Vagina (tissue), 2 donors: ENCODE results near the gene RBM18. TPM values are rescaled to one million over a fixed set of nuclear protein-coding genes. Genes with fewer than 3 reads are reported as not detected.

Source experiments
- DNase-seq, 2 donors: peaks; one replicate each; pipeline ENCODE4 v3.0.0-alpha.2; 2017; ENCODE audit errors: extremely low spot score in 2 of 2
- H3K27ac ChIP-seq: fragments of 200-600 bp; sonication (generic); one replicate; pipeline ENCODE4 v1.5.1; 2019
- H3K27me3 ChIP-seq: fragments of 200-600 bp; sonication (generic); one replicate; pipeline ENCODE4 v1.5.1; 2019
- H3K36me3 ChIP-seq, 2 donors: fragments of 200-600 bp; sonication (generic); one replicate each; pipeline ENCODE4 v1.5.1; 2017 to 2019
- H3K4me1 ChIP-seq: fragments of 200-600 bp; sonication (generic); one replicate; pipeline ENCODE4 v1.5.1; 2019
- H3K4me3 ChIP-seq, 2 donors: fragments of 200-600 bp; sonication (generic); 1 replicate in 1 of 2; 2 replicates in 1 of 2; pipeline ENCODE4 v1.5.1; 2016 to 2019
- H3K9me3 ChIP-seq: fragments of 200-600 bp; sonication (generic); one replicate; pipeline ENCODE4 v1.5.1; 2019
- CTCF ChIP-seq, 3 experiments: fragments of 450-650 bp in 2 of 3; fragments of 200-600 bp in 1 of 3; sonication (generic) in 1 of 3; IDR thresholded peaks; one replicate each; pipeline ENCODE4 v1.5.1; 2017 to 2019; ENCODE audit warnings: antibody characterized with exemption in 3 of 3, mild to moderate bottlenecking in 2 of 3, moderate library complexity in 2 of 3
- POLR2A ChIP-seq, 2 donors: fragments of 450-650 bp; IDR thresholded peaks; one replicate each; pipeline ENCODE4 v1.6.1; 2017; ENCODE audit warnings: antibody characterized with exemption in 2 of 2, mild to moderate bottlenecking in 2 of 2, moderate library complexity in 2 of 2
- POLR2AphosphoS5 ChIP-seq, 2 donors: sonication (generic); formaldehyde crosslinking; IDR thresholded peaks; one replicate each; pipeline ENCODE4 v1.9.0; 2017; ENCODE audit warnings: antibody characterized with exemption in 2 of 2, mild to moderate bottlenecking in 2 of 2, low read depth in 1 of 2; ENCODE audit not compliant: insufficient read depth in 1 of 2
- intact Hi-C: fragments of 100-400 bp; cut with DNase I; formaldehyde crosslinking; loops from one replicate; pipeline ENCODE4 v1.15.1; 2023
- total RNA-seq: library from RNA; depleted of rRNA; stranded (reverse); fragments of >200 nt; gene quantifications from one replicate; pipeline ENCODE4 v1.2.3, GENCODE V29; 2016

RBM18 gene
- total RNA-seq, 1 donor from 2014 or later: 11.3 TPM

- intact Hi-C loops: no loop called here
- H3K36me3 ChIP-seq: no peaks in the 10 kb centered on the region
- TF ChIP-seq CTCF (IDR thresholded peaks at IDR 0.05) (no peak), POLR2AphosphoS5 (IDR thresholded peaks at IDR 0.05; ENCODE audit: insufficient read depth in 1 of 2, low read depth in 1 of 2) (peak in 1 of 2 donors; percentile 54), POLR2A (IDR thresholded peaks at IDR 0.05) (no peak)
- no peak for DNase-seq
- H3K27ac ChIP-seq: no peak overlapping the region
- H3K27me3 ChIP-seq: peaks cover 8% of the 10 kb centered on the region
- no peaks in the 10 kb centered on the region for H3K9me3 ChIP-seq
- H3K4me1 ChIP-seq: peaks cover 19% of the 10 kb centered on the region
- H3K4me3 ChIP-seq: peak overlapping the region in 1 of 2 donors; percentile 1
Observed at GRCh38 chr9:122219856-122220672, 44.6 kb downstream of the RBM18 start.

DNA sequence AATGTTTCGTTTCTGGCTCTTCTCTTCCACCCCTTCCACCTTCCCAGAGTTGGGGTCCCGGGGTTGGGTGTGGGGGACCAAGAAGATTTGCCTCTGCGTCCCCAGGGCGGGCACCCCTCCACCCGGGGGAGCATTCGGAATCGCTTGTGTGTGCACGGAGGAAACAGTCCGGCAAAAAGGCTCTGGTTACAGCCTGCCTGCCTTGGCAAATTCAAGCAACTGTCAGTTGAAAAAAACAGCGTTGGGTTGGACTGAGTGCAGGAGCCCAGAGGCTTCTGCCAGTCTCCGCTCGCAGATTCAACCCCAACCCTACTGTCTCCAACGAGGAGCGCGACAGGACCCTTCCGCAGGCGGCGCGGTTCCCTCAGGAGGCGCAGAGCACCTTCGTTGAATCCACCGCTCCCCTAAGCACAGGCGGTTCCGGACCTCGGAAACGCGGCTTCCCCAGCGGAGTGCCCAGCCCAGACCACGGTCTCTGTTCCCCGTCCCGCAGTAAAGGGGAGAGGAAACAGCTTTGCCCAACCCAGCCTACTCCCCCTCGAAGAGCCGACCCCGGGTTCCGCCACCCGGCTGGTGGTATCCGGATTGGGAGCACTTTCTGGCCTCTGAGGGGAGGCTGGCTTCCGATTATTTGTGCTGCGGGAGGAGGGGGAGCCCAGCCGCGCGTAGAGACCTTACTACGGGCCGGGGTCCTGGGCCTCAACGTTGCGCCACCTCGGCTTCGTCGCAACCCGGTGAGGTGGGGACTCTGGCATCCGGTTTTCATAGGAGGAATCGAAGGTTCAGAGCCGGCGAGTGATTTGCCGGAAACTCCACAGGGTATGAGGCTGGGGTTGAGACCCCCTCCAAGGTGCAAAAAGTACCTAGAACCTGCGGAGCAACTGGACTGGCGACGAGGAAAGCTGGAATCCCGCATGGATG lies 45.4 kb downstream of the RBM18 start:
- Histone ChIP-seq H3K36me3 (no peaks in the 10 kb centered on the region), H3K9me3 (no peaks in the 10 kb centered on the region), H3K27me3 (peaks cover 12% of the 10 kb centered on the region), H3K4me1 (peaks cover 21% of the 10 kb centered on the region), H3K27ac (no peak overlapping the region), H3K4me3 (peak overlapping the region in 1 of 2 donors; percentile 1)
- intact Hi-C loops: no loop called here
- TF ChIP-seq CTCF (IDR thresholded peaks at IDR 0.05) (no peak), POLR2AphosphoS5 (IDR thresholded peaks at IDR 0.05; ENCODE audit: insufficient read depth in 1 of 2, low read depth in 1 of 2) (no peak), POLR2A (IDR thresholded peaks at IDR 0.05) (no peak)
- no peak for DNase-seq

GRCh38 chr9:122218071-122218934 lies 46.3 kb downstream of the RBM18 start:
- Histone ChIP-seq H3K4me1 (peaks cover 30% of the 10 kb centered on the region), H3K9me3 (no peaks in the 10 kb centered on the region), H3K4me3 (no peak overlapping the region), H3K27me3 (peaks cover 21% of the 10 kb centered on the region), H3K36me3 (no peaks in the 10 kb centered on the region), H3K27ac (no peak overlapping the region)
- DNase-seq: no peak
- intact Hi-C loops: no loop called here
- TF ChIP-seq POLR2AphosphoS5 (IDR thresholded peaks at IDR 0.05; ENCODE audit: insufficient read depth in 1 of 2, low read depth in 1 of 2): no peak
- no peak for TF ChIP-seq POLR2A (IDR thresholded peaks at IDR 0.05)

DNA sequence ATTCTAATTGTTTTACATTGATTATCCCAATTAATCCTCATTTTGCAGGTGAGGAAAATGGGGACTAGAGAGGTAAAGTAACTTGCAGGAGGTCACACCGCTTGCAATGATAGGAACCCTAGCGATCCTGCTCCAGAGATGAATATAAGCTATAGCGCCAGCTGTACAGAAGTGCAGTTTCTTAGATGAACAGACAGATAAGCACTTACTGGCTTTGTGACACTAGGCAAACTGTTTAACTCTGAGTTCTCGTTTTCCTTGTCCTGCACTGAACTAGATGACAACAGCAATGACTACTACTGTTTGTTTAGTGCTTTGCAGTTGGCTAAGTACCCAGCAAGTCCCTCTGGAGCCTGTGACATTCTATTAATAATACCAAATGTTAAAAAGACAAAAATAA lies 47.0 kb downstream of the RBM18 start:
- Histone ChIP-seq H3K36me3 (no peaks in the 10 kb centered on the region), H3K27me3 (peaks cover 28% of the 10 kb centered on the region), H3K9me3 (no peaks in the 10 kb centered on the region), H3K4me3 (no peak overlapping the region), H3K27ac (no peak overlapping the region), H3K4me1 (peaks cover 31% of the 10 kb centered on the region)
- no peak for DNase-seq
- TF ChIP-seq CTCF (IDR thresholded peaks at IDR 0.05) (no peak), POLR2A (IDR thresholded peaks at IDR 0.05) (no peak), POLR2AphosphoS5 (IDR thresholded peaks at IDR 0.05; ENCODE audit: insufficient read depth in 1 of 2, low read depth in 1 of 2) (no peak)
- intact Hi-C loops: no loop called here
